ENCODE data around the gene ANKRD22.

DNA sequence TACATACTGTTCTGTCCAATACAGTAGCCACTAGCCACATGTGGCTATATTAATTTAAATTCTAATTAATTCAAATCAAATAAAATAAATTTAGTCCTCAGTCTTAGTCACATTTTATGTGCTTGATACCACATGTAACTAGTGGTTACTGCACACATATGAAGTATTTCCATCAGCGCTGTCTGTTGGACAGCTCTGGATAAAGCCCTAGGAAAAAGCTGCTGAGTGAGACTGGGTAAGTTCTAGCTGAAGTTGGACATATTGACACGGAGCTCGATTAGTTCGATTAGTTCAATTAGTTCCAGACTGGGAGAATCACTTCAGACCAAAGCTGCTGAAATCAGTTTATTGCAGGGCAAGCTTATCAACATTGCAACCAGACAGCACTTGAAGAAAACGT is 64.2 kb downstream of the ANKRD22 start:
- TF ChIP-seq EZH2 (IDR thresholded peaks at IDR 0.05; ENCODE audit: insufficient read depth, low read length) (no peak), CTCF (IDR thresholded peaks at IDR 0.05; ENCODE audit: insufficient read depth, low read depth, low read length) (no peak)
